Measurements from ENCODE around the gene ZNF331.

DNA sequence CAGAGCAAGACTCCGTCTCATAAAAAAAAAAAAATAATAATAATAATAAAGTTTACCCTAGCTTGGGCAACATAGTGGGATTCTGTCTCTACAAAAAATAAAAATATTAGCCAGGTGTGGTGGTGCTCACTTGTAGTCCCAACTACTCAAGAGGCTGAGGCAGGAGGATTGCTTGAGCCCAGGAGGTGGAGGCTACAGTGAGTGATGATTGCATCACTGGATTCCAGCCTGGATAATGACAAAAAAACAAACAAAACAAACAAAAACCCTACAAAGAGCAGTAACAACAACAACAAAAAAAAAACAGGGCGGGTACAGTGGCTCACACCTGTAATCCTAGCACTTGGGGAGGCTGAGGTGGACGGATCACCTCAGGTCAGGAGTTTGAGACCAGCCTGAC lies 45.2 kb downstream of the ZNF331 start:
- TF ChIP-seq, protein P1, sequence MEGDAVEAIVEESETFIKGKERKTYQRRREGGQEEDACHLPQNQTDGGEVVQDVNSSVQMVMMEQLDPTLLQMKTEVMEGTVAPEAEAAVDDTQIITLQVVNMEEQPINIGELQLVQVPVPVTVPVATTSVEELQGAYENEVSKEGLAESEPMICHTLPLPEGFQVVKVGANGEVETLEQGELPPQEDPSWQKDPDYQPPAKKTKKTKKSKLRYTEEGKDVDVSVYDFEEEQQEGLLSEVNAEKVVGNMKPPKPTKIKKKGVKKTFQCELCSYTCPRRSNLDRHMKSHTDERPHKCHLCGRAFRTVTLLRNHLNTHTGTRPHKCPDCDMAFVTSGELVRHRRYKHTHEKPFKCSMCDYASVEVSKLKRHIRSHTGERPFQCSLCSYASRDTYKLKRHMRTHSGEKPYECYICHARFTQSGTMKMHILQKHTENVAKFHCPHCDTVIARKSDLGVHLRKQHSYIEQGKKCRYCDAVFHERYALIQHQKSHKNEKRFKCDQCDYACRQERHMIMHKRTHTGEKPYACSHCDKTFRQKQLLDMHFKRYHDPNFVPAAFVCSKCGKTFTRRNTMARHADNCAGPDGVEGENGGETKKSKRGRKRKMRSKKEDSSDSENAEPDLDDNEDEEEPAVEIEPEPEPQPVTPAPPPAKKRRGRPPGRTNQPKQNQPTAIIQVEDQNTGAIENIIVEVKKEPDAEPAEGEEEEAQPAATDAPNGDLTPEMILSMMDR (IDR thresholded peaks at IDR 0.05), result no peak
- no peak for TF ChIP-seq POLR2A (IDR thresholded peaks at IDR 0.05)
